GM12878 (cell line): ENCODE results near the gene PAIP1. TPM values are rescaled to one million over a fixed set of nuclear protein-coding genes. Genes with fewer than 3 reads are reported as not detected.

Experiments
- ATF2 ChIP-seq: IDR thresholded peaks from 2 replicates; pipeline ENCODE4 v1.6.1; 2012; ENCODE audit warnings: low read length, inconsistent platforms
- ATF7 ChIP-seq: fragments of 450-650 bp; IDR thresholded peaks from 2 replicates; pipeline ENCODE4 v1.6.1; 2016; ENCODE audit warnings: low read depth, mild to moderate bottlenecking
- BACH1 ChIP-seq: fragments of 450-650 bp; IDR thresholded peaks from 2 replicates; pipeline ENCODE4 v1.6.1; 2017; ENCODE audit warnings: mild to moderate bottlenecking, borderline replicate concordance
- BCLAF1 ChIP-seq: fragments of 450-650 bp; IDR thresholded peaks from 2 replicates; pipeline ENCODE4 v1.6.1; 2017; ENCODE audit warnings: antibody characterized with exemption, mild to moderate bottlenecking, moderate library complexity
- BHLHE40 ChIP-seq, 2 experiments: fragments of 450-650 bp in 1 of 2; IDR thresholded peaks; 2 replicates each; pipeline ENCODE4 v1.6.1; 2011 to 2017; ENCODE audit warnings: low read depth in 2 of 2, borderline replicate concordance in 1 of 2, improper control_type of control experiment in 1 of 2, low read length in 1 of 2, mild to moderate bottlenecking in 1 of 2
- CHD1 ChIP-seq: IDR thresholded peaks from 2 replicates; pipeline ENCODE4 v1.6.1; 2012; ENCODE audit warnings: low read depth, low read length, improper control_type of control experiment
- IKZF2 ChIP-seq, 2 experiments: fragments of 450-650 bp; IDR thresholded peaks; 2 replicates each; pipeline ENCODE4 v1.6.1; 2017; ENCODE audit warnings: mild to moderate bottlenecking in 2 of 2, moderate library complexity in 2 of 2
- MTA3 ChIP-seq: IDR thresholded peaks from 2 replicates; pipeline ENCODE4 v1.6.1; 2012; ENCODE audit warnings: low read length, inconsistent platforms, borderline replicate concordance
- NFYB ChIP-seq: IDR thresholded peaks from 2 replicates; pipeline ENCODE4 v1.6.1; 2011; ENCODE audit warnings: low read depth, mild to moderate bottlenecking, low read length, improper control_type of control experiment, moderate library complexity; ENCODE audit not compliant: insufficient read depth
- NR2F1 ChIP-seq: fragments of 450-650 bp; conservative IDR thresholded peaks from 2 replicates; pipeline ENCODE4 v1.6.1; 2017; ENCODE audit warnings: mild to moderate bottlenecking
- PKNOX1 ChIP-seq: fragments of 450-650 bp; IDR thresholded peaks from 2 replicates; pipeline ENCODE4 v1.6.1; 2016; ENCODE audit warnings: mild to moderate bottlenecking
- POLR2AphosphoS5 ChIP-seq: IDR thresholded peaks from 2 replicates; pipeline ENCODE4 v1.6.1; 2011; ENCODE audit warnings: mild to moderate bottlenecking, low read length, inconsistent platforms
- RELB ChIP-seq: fragments of 450-650 bp; IDR thresholded peaks from 2 replicates; pipeline ENCODE4 v1.6.1; 2017; ENCODE audit warnings: low read depth, mild to moderate bottlenecking, moderate library complexity
- SPI1 ChIP-seq: IDR thresholded peaks from 2 replicates; pipeline ENCODE4 v1.6.1; 2011; ENCODE audit warnings: low read depth, mild to moderate bottlenecking, low read length, moderate library complexity, borderline replicate concordance; ENCODE audit not compliant: insufficient read depth
- SREBF2 ChIP-seq: IDR thresholded peaks from 2 replicates; pipeline ENCODE4 v1.6.1; 2012; ENCODE audit warnings: mild to moderate bottlenecking, low read length
- SUPT20H ChIP-seq: IDR thresholded peaks from 2 replicates; pipeline ENCODE4 v1.6.1; 2011; ENCODE audit warnings: low read depth, mild to moderate bottlenecking, low read length, moderate library complexity, borderline replicate concordance; ENCODE audit not compliant: control insufficient read depth
- TARDBP ChIP-seq: IDR thresholded peaks from 2 replicates; pipeline ENCODE4 v1.6.1; 2016; ENCODE audit warnings: borderline replicate concordance
- ZBTB33 ChIP-seq: fragments of 450-650 bp; IDR thresholded peaks from 2 replicates; pipeline ENCODE4 v1.6.1; 2017; ENCODE audit warnings: mild to moderate bottlenecking
- ZNF24 ChIP-seq: fragments of 450-650 bp; IDR thresholded peaks from 2 replicates; pipeline ENCODE4 v1.6.1; 2017; ENCODE audit warnings: antibody characterized with exemption, mild to moderate bottlenecking
- ZNF274 ChIP-seq: IDR thresholded peaks from one replicate; pipeline ENCODE4 v1.8.0; 2011; ENCODE audit not compliant: insufficient read length, insufficient read depth
- ZZZ3 ChIP-seq: IDR thresholded peaks from 2 replicates; pipeline ENCODE4 v1.6.1; 2011; ENCODE audit warnings: low read depth; ENCODE audit not compliant: control insufficient read depth, insufficient read length
- polyA plus RNA-seq, 11 experiments: library from polyadenylated mRNA; depleted of rRNA in 4 of 11; unstranded in 6 of 11; stranded (reverse) in 5 of 11; fragments of >200 nt; fragmentation: Nextera tagmentation in 4 of 11; fragmentation: Illumina TruSeq in 1 of 11; extraction: Ambion mirVana in 4 of 11; extraction: Trizol in 1 of 11; gene quantifications; 1 replicate in 1 of 11; 2 replicates in 10 of 11; pipeline versions ENCODE4 v1.2.1 to v1.2.3, GENCODE V29; 2011 to 2016; ENCODE audit warnings: inconsistent platforms in 2 of 11, missing spikeins in 2 of 11, low read depth in 1 of 11
- total RNA-seq, 4 experiments: library from RNA; depleted of rRNA in 3 of 4; stranded (reverse); fragments of >200 nt in 3 of 4; fragmentation: Illumina TruSeq in 1 of 4; extraction: Trizol in 1 of 4; gene quantifications; 2 replicates each; pipeline versions ENCODE4 v1.2.1 to v1.2.3, GENCODE V29; 2013 to 2021

PAIP1 gene
- total and polyA plus RNA-seq, 10 of the 15 experiments (the other 5 are each of a cell fraction or from before 2014, with no cell fraction given), result 37.4 to 90.9 (median 57.0) TPM

- no peak for TF ChIP-seq ATF2
- no peak for TF ChIP-seq NFYB
- 0 out of 2 replicates have a peak, but pooled peaks have one; percentile 54 for TF ChIP-seq CHD1
- TF ChIP-seq POLR2AphosphoS5, result peak; percentile 58; the same call in 1 of the 2 replicates
- TF ChIP-seq ZNF24, result no peak
- TF ChIP-seq SUPT20H, result no peak
- TF ChIP-seq NR2F1, result peak; percentile 21; the same call in 1 of the 2 replicates
- 0 out of 2 replicates have a peak, but pooled peaks have one; percentile 3 for TF ChIP-seq MTA3
- no peak for TF ChIP-seq ZZZ3
- TF ChIP-seq PKNOX1, result peak; percentile 13; the same call in 1 of the 2 replicates
- TF ChIP-seq ATF7, result no peak; the same call in 1 of the 2 replicates
- TF ChIP-seq SPI1, result no peak; the same call in 1 of the 2 replicates
- 0 out of 2 replicates have a peak, but pooled peaks have one; percentile 22 for TF ChIP-seq TARDBP
- 0 out of 2 replicates have a peak, but pooled peaks have one; percentile 8 for TF ChIP-seq ZBTB33
- TF ChIP-seq ZNF274, result no peak
- TF ChIP-seq IKZF2 (IDR thresholded peaks at IDR 0.05), result no peak; a peak in 1 of 4 replicates
- no peak for TF ChIP-seq BCLAF1
- TF ChIP-seq BHLHE40 (IDR thresholded peaks at IDR 0.05; ENCODE audit: borderline replicate concordance in 1 of 2, low read depth in 2 of 2, low read length in 1 of 2), result peak in 1 of 2 experiments; percentile 32; a peak in 1 of 4 replicates
- TF ChIP-seq BACH1, result peak; percentile 89
- TF ChIP-seq RELB, result no peak; the same call in 1 of the 2 replicates
- TF ChIP-seq SREBF2, result no peak
Measured at GRCh38 chr5:43484106-43484849, 72.6 kb downstream of the PAIP1 start (continued).
